Gastroesophageal sphincter (tissue), 3 donors: ENCODE measurements around the gene CASP2.

Source experiments
- CTCF ChIP-seq, 4 experiments: fragments of 200-600 bp in 2 of 4; fragments of 450-650 bp in 2 of 4; sonication (generic) in 1 of 4; IDR thresholded peaks; one replicate each; pipeline ENCODE4 v1.5.1; 2017 to 2019; ENCODE audit warnings: antibody characterized with exemption in 4 of 4, mild to moderate bottlenecking in 2 of 4, moderate library complexity in 2 of 4
- POLR2A ChIP-seq, 2 donors: fragments of 450-650 bp; IDR thresholded peaks; one replicate each; pipeline ENCODE4 v1.6.1; 2017; ENCODE audit warnings: antibody characterized with exemption in 2 of 2, mild to moderate bottlenecking in 2 of 2, moderate library complexity in 1 of 2

GRCh38 chr7:143271240-143271639 is 16.9 kb upstream of the CASP2 start:
- TF ChIP-seq CTCF (IDR thresholded peaks at IDR 0.05) (no peak), POLR2A (IDR thresholded peaks at IDR 0.05) (no peak)
